Activated naive CD4-positive, alpha-beta T cell treated with anti-CD3 and anti-CD28 coated beads, Interleukin-2, amount 50 U/mL, for 16 hours (primary cell): ENCODE results near the gene SMPD3.

Experiments
- DNase-seq: peaks from one replicate; pipeline ENCODE4 v3.0.0-alpha.2; 2020

The SMPD3 gene

GRCh38 chr16:68319185-68319908, 129.0 kb downstream of the SMPD3 start:
- peak; percentile 24 for DNase-seq

- DNase-seq, result no peak
Measured at GRCh38 chr16:68313116-68313515, 135.2 kb downstream of the SMPD3 start.

- DNase-seq, result peak; percentile 94
Measured at GRCh38 chr16:68310774-68311511, 137.4 kb downstream of the SMPD3 start, which contains the start of the genes PRMT7 and SLC7A6OS. TSS of gene PRMT7 (plus strand) at chr16:68311019. CDS start at chr16:68315980, 4,961 bp downstream. TSS of gene SLC7A6OS (minus strand) at chr16:68310946. CDS start at chr16:68310926, 20 bp downstream.

GRCh38 chr16:68310437-68310773, 137.9 kb downstream of the SMPD3 start:
- peak; percentile 14 for DNase-seq

GRCh38 chr16:68309799-68310198, 138.5 kb downstream of the SMPD3 start:
- no peak for DNase-seq
